RWPE1 (cell line): ENCODE measurements around the gene CGNL1.

Source experiments
- CTCF ChIA-PET: fragments of 350-600 bp; sonication (Branson Sonifier 250); formaldehyde crosslinking; extraction: SDS; loops from one replicate; lab custom pipeline; 2021; lab: Yijun Ruan, JAX
- POLR2A ChIA-PET: fragments of 400-600 bp; formaldehyde crosslinking; extraction: SDS; loops from one replicate; lab custom pipeline; 2020; ENCODE audit warnings: antibody characterized with exemption; ENCODE audit not compliant: low non-redundant PET; lab: Yijun Ruan, JAX
- DNase-seq: peaks from one replicate; pipeline ENCODE4 v3.0.0; 2012; ENCODE audit warnings: low spot score
- H3K27ac ChIP-seq: fragments of 450-650 bp; 2 replicates; pipeline ENCODE4 v1.5.1; 2017
- CTCF ChIP-seq: fragments of 450-650 bp; conservative IDR thresholded peaks from 2 replicates; pipeline ENCODE4 v1.5.1; 2017; ENCODE audit warnings: low read depth, mild to moderate bottlenecking

The CGNL1 gene

GRCh38 chr15:57493351-57493750, 117.0 kb downstream of the CGNL1 start:
- CTCF ChIA-PET, result no interaction called here
- no peak for TF ChIP-seq CTCF
- DNase-seq, result no peak
- no peak overlapping the region for H3K27ac ChIP-seq
- POLR2A ChIA-PET, result no interaction called here

DNA sequence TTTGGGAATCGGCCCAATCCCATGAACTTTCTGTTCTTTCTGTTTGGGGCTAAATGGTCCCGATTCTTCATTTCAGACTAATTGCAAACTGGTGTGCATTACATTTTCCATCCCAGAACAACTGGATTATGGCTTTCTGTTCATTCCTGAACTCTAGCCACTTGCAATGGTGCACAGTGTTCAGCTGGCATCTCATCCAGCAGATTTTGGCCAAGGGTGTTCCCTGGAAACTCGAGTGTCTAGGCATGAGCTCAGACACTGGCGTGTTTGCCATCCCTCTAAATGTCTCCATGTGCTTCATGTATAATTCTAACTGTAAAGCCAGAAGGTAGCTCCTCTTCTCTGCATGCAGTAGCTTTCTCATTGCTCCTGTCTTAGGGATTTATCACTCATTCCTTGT, 118.3 kb downstream of the CGNL1 start:
- no peak for DNase-seq
- H3K27ac ChIP-seq, result no peak overlapping the region
- no peak for TF ChIP-seq CTCF
- ChIA-PET CTCF (interaction anchor here (0.7 kb wide), 1 partner anchor 48 kb away, joined by 3 read pairs; no protein-coding TSS in a partner anchor), POLR2A (no interaction called here)

- no peak for TF ChIP-seq CTCF
- CTCF ChIA-PET, result interaction anchor here (0.7 kb wide), 1 partner anchor 47 kb away, joined by 3 read pairs; no protein-coding TSS in a partner anchor
- no peak overlapping the region for H3K27ac ChIP-seq
These were observed 118.7 kb downstream of the CGNL1 start for GRCh38 chr15:57495041-57495440.

DNA sequence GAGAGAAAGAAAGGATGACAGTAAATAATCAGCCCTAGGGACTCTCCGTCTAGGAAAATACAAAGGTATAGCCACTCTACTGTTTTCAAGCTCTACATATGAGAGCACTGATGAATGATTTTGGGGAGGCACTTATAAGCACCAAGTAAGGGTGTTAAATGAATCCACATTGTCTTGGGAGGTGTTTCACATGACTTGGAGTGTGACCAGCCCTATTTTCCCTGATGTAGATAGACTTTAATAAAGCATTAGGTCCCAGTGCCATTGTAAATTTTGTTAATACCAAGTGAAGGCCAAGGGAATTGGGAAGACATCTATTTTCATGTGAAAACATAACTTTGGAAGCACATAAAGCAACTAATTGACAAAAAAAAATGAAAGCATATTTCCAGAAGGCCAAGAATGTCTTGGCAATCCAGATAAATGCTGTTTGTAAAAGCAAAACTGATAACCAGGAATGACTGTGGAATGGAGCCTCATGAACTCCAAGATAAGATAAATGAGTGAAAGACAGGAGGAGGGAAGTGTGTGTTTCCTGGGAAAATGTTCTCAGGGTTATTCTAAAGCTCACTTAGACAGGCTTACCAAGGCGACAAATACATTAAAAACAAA, 119.4 kb downstream of the CGNL1 start:
- ChIA-PET CTCF (no interaction called here), POLR2A (no interaction called here)
- no peak for DNase-seq
- no peak for TF ChIP-seq CTCF
- H3K27ac ChIP-seq, result no peak overlapping the region

More at GRCh38 chr15:57495041-57495440, 118.7 kb downstream of the CGNL1 start:
- DNase-seq, result no peak
- POLR2A ChIA-PET, result no interaction called here

DNA sequence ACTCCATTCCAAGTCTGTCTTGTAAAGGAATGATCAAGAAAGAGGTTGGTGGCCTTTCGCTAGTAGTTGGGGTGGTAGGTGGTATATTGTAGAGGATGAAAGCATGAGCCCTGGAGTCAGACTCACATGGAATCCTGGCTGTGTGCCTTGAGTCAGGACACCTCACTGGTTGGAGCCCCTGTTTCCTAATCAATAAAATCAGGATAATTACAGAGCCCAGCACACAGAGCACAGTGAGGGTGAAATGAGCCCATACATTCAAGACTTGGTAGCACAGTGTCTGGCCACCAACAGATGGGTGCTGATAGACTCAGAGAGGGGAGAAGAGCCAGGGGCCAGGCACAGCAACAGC, 120.3 kb downstream of the CGNL1 start:
- POLR2A ChIA-PET, result no interaction called here
- CTCF ChIA-PET, result no interaction called here
- DNase-seq, result no peak
- H3K27ac ChIP-seq, result no peak overlapping the region
- no peak for TF ChIP-seq CTCF

GRCh38 chr15:57496946-57497869, 120.9 kb downstream of the CGNL1 start:
- CTCF ChIA-PET, result no interaction called here

More at GRCh38 chr15:57496946-57497869, 120.9 kb downstream of the CGNL1 start:
- H3K27ac ChIP-seq, result no peak overlapping the region
- POLR2A ChIA-PET, result no interaction called here
- no peak for DNase-seq
- TF ChIP-seq CTCF, result no peak
